Adrenal gland (tissue), 12 donors: ENCODE data around the gene PSMD8. TPM values are rescaled to one million over a fixed set of nuclear protein-coding genes. Genes with fewer than 3 reads are reported as not detected.

Source experiments
- DNase-seq, 7 donors: peaks; one replicate each; pipeline ENCODE4 v3.0.0-alpha.2; 2019 to 2020
- H3K27ac ChIP-seq, 5 donors: fragments of 200-600 bp; sonication (generic) in 4 of 5; 1 replicate in 3 of 5; 2 replicates in 2 of 5; pipeline versions ENCODE4 v1.5.1 to v1.8.0; 2016 to 2020; ENCODE audit warnings: mild to moderate bottlenecking in 1 of 5
- H3K27me3 ChIP-seq: fragments of 200-600 bp; 2 replicates; pipeline ENCODE4 v1.8.0; 2021
- H3K36me3 ChIP-seq, 2 donors: fragments of 200-600 bp; replicated peaks in 1 of 2; 1 replicate in 1 of 2; 2 replicates in 1 of 2; pipeline versions ENCODE4 v1.5.1 to v1.8.0; 2018 to 2022
- H3K4me1 ChIP-seq, 2 donors: fragments of 200-600 bp; replicated peaks in 1 of 2; 1 replicate in 1 of 2; 2 replicates in 1 of 2; pipeline versions ENCODE4 v1.5.1 to v1.8.0; 2018 to 2021
- H3K4me3 ChIP-seq, 4 donors: fragments of 200-600 bp; sonication (generic) in 3 of 4; one replicate each; pipeline ENCODE4 v1.5.1; 2016 to 2018
- H3K9me3 ChIP-seq, 3 donors: fragments of 200-600 bp; sonication (generic) in 1 of 3; replicated peaks in 1 of 3; 1 replicate in 2 of 3; 2 replicates in 1 of 3; pipeline versions ENCODE4 v1.5.1 to v1.8.0; 2016 to 2021
- CTCF ChIP-seq, 6 experiments: fragments of 450-650 bp in 4 of 6; fragments of 200-600 bp in 2 of 6; sonication (generic) in 1 of 6; IDR thresholded peaks; 1 replicate in 5 of 6; 2 replicates in 1 of 6; pipeline versions ENCODE4 v1.5.1 to v1.8.0; 2016 to 2021; ENCODE audit warnings: antibody characterized with exemption in 6 of 6, mild to moderate bottlenecking in 2 of 6, moderate library complexity in 1 of 6
- POLR2A ChIP-seq, 2 donors: fragments of 450-650 bp; IDR thresholded peaks; one replicate each; pipeline ENCODE4 v1.6.1; 2017; ENCODE audit warnings: antibody characterized with exemption in 2 of 2, mild to moderate bottlenecking in 2 of 2, moderate library complexity in 1 of 2
- WGBS, 4 donors: extraction: QIAGEN DNeasy Blood & Tissue Kit in 2 of 4; methylation state at CpG; one replicate each; pipeline versions ENCODE4 v1.1.5 to v1.1.7; 2013 to 2017; 5-methylcytosine and 5-hydroxymethylcytosine counted together
- intact Hi-C, 2 donors: fragments of 100-400 bp; cut with DNase I; formaldehyde crosslinking; loops; one replicate each; pipeline versions ENCODE4 v1.14.1 to v1.15.0; 2022 to 2023
- polyA plus RNA-seq, 3 donors: library from polyadenylated mRNA; stranded (reverse); fragments of 200-250 nt in 2 of 3; fragments of 350-450 nt in 1 of 3; fragmentation: Illumina TruSeq in 1 of 3; extraction: RNeasy Lipid Tissue Mini Kit (QIAGEN cat#74804) in 1 of 3; gene quantifications; one replicate each; pipeline ENCODE4 v1.2.3, GENCODE V29; 2013 to 2014
- total RNA-seq, 9 donors: library from RNA; depleted of rRNA in 4 of 9; stranded (reverse); fragments of >200 nt in 4 of 9; fragments of 120-200 nt in 1 of 9; fragmentation: NEBNext Ultra II Directional in 1 of 9; extraction: Animal tissue kit (Norgen Biotek cat#: 25700) in 1 of 9; gene quantifications; one replicate each; pipeline versions ENCODE4 v1.1.0 to v1.2.4, GENCODE V29; 2013 to 2023
- donor health status: healthy with polysubstance abuse.
- donor health status: Bipolar disorder and iron deficiency.
- donor health status: DM: yes; HTN: yes; CAD: no.
- donor health status: DM: no; HTN: no; CAD: no.
- donor health status: DM: no; HTN: no; CAD: no.
- donor health status: DM: yes; HTN: yes; CAD: no.

Gene PSMD8
- total and polyA plus RNA-seq, 12 donors = 53.1 to 330 (median 205) TPM

DNA sequence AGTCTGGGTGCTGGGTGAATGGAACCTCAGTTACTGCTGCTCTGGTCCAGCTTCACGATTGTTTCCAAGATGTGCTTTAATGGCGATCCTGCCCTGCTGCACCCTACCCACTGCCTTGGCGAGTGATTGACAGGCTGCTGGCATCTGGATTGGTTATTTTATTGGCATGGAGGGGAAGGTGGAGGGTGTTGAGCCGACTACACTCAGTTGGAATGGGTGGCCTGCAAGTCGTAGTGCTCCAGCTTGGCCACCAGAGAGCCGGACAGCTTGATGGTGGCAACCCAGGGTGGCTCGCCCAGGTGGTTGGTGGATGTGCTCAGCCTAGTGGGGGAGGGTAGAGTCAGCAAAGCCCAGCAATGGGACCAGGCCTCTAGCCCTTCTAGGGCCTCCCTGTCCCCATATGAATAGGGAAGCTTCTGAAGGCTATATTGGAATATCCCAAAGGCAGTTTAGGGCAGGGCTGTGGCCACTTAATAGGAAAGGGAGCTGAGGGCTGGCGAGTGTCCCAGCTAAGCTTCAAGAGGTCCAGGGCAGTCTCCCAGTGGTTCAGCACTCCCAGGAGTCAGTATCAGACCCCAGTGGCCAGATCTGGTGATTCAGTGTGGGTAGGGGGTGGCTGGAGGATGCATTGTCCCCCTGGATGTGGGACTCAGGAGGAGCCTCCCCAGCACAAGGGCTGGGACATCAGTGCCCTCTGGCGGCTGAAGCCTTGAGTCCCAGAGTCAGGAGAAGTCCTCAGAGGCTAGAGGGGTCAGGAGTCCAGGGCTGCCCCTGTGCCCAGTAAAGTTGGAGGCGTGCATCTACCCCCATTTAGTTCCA, 10.0 kb downstream of the PSMD8 start:
- Histone ChIP-seq H3K4me3 (no peak overlapping the region), H3K4me1 (peaks cover 14 to 29% of the 10 kb centered on the region in 2 donors), H3K36me3 (peaks cover 0 to 42% of the 10 kb centered on the region in 2 donors), H3K9me3 (no peaks in the 10 kb centered on the region), H3K27ac (no peak overlapping the region), H3K27me3 (no peaks in the 10 kb centered on the region)
- no peak for DNase-seq
- WGBS, 4 donors = 87 to 93% (median 88%) methylated on average over 3 to 10 of the region's 10 CpGs
- intact Hi-C loops = no loop called here
- TF ChIP-seq CTCF (IDR thresholded peaks at IDR 0.05) (no peak), POLR2A (IDR thresholded peaks at IDR 0.05) (no peak)

DNA sequence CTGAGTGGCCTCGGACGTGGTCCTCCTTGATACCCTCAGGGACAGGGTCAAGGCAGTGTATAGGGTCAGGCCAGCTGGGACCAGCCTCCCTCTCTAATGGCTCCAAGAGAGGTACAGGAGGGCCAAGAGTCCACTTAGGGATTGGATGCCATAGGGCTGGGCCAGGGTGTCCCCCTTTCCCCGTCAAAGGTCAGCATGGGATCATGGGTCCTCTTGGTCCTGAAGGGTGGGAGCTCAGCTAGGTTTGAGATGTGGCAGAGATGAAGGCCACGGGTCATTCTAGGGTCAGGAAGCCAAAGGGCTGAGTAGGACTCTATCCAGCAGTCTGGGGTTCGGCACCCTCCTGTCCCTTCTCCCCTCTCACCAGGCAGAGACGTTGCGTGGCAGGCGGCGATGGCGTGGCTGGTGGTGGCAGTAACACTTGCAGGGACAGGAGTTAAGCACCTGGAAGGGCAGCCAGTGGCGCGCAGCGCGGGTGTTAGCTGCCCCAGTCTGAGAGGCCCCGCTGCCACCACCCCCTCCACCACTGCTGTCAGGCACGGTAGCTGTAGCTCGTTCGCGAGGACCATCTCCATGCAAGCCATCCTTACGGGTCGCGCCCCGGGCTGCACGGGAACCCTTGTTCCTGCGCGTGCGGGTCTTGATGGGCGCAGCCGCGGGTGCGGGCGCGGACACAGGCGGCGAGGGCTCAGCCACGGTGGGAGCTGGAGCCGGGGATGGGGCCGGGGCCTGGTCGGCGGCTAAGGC, 10.9 kb downstream of the PSMD8 start:
- WGBS, 4 donors = 81 to 86% (median 84%) methylated on average over 28 to 40 of the region's 40 CpGs
- DNase-seq = no peak
- no peak overlapping the region for H3K27ac ChIP-seq
- H3K4me1 ChIP-seq = peaks cover 14 to 29% of the 10 kb centered on the region in 2 donors
- no peaks in the 10 kb centered on the region for H3K27me3 ChIP-seq
- H3K9me3 ChIP-seq = no peaks in the 10 kb centered on the region
- H3K36me3 ChIP-seq = peaks cover 0 to 36% of the 10 kb centered on the region in 2 donors
- TF ChIP-seq CTCF (IDR thresholded peaks at IDR 0.05) (no peak), POLR2A (IDR thresholded peaks at IDR 0.05) (no peak)
- intact Hi-C loops = no loop called here
- no peak overlapping the region for H3K4me3 ChIP-seq

DNA sequence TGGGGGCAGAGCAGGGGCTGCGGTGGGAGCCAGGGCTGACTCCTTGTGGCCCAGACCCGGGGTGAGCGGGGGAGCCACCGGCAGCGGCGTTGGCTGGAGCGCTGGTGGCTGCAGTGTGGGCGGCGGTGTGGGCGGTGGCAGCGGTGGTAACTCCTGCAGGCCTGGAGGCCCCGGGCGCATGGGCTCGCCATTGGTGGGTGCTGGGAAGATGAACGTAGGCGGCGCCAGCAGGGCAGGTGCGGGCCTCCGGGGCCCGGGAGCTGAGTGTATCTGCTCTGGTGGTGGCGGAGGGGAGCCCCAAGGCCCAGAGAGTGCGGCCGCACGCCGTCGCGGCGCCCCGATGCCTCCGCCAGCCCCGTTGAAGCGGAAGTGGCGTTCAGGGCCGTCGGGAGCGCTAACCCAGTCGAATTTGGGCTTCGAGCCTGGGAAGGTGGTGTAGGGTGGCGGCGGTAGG, 11.5 kb downstream of the PSMD8 start:
- Histone ChIP-seq H3K36me3 (peaks cover 0 to 32% of the 10 kb centered on the region in 2 donors), H3K4me1 (peaks cover 14 to 29% of the 10 kb centered on the region in 2 donors), H3K27me3 (no peaks in the 10 kb centered on the region), H3K4me3 (no peak overlapping the region), H3K9me3 (no peaks in the 10 kb centered on the region), H3K27ac (no peak overlapping the region)
- intact Hi-C loops = no loop called here
- DNase-seq = no peak
- WGBS, 4 donors = 62 to 81% (median 66%) methylated on average over 15 to 40 of the region's 40 CpGs
- TF ChIP-seq CTCF (IDR thresholded peaks at IDR 0.05) = no peak
- no peak for TF ChIP-seq POLR2A (IDR thresholded peaks at IDR 0.05)

- H3K9me3 ChIP-seq = no peaks in the 10 kb centered on the region
- no peak overlapping the region for H3K27ac ChIP-seq
- intact Hi-C loops = no loop called here
- DNase-seq = no peak
- H3K27me3 ChIP-seq = no peaks in the 10 kb centered on the region
- peaks cover 14 to 29% of the 10 kb centered on the region in 2 donors for H3K4me1 ChIP-seq
- 49 to 76% (median 56%) methylated on average over 18 to 61 of the region's 61 CpGs for WGBS, 4 donors
- TF ChIP-seq POLR2A (IDR thresholded peaks at IDR 0.05) = no peak
- TF ChIP-seq CTCF (IDR thresholded peaks at IDR 0.05) = no peak
- H3K36me3 ChIP-seq = peaks cover 0 to 26% of the 10 kb centered on the region in 2 donors
- no peak overlapping the region for H3K4me3 ChIP-seq
Observed at GRCh38 chr19:38386300-38386970, 12.1 kb downstream of the PSMD8 start.
